ENCODE results near the gene ZSCAN20.

Gene ZSCAN20

GRCh38 chr1:33443080-33443704, 29.3 kb upstream of the ZSCAN20 start:
- DNase-seq (ENCODE audit: low read depth in 1 of 2, low spot score in 1 of 2), result no peak

- no peak for DNase-seq (ENCODE audit: low read depth in 1 of 2, low spot score in 1 of 2)
These were observed 28.7 kb upstream of the ZSCAN20 start for GRCh38 chr1:33443705-33444180.

- DNase-seq (ENCODE audit: low read depth in 1 of 2, low spot score in 1 of 2), result no peak
These were observed 27.3 kb upstream of the ZSCAN20 start for GRCh38 chr1:33445108-33445507.

DNA sequence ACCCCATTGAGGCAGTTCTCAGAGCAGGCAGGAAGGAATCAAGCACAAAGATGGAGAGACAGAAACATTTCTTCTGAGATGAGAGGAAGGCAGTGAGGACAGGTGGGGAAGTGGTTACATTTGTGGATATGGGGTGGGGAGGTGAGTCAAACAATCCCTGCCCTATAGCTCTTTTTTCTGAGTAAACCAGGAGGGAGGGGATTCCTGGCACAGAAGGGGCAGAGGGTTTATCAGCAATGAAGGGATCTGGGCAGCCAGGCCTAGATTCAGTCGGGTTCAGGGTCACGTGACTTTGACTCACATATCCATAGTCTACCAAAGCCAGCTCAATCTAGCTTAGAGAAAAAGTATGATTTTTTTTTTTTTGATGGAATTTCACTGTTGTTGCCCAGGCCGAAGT, 25.9 kb upstream of the ZSCAN20 start:
- DNase-seq (ENCODE audit: low read depth in 1 of 2, low spot score in 1 of 2), result no peak

GRCh38 chr1:33454646-33455282, 17.7 kb upstream of the ZSCAN20 start:
- no peak for DNase-seq (ENCODE audit: low read depth in 1 of 2, low spot score in 1 of 2)

DNA sequence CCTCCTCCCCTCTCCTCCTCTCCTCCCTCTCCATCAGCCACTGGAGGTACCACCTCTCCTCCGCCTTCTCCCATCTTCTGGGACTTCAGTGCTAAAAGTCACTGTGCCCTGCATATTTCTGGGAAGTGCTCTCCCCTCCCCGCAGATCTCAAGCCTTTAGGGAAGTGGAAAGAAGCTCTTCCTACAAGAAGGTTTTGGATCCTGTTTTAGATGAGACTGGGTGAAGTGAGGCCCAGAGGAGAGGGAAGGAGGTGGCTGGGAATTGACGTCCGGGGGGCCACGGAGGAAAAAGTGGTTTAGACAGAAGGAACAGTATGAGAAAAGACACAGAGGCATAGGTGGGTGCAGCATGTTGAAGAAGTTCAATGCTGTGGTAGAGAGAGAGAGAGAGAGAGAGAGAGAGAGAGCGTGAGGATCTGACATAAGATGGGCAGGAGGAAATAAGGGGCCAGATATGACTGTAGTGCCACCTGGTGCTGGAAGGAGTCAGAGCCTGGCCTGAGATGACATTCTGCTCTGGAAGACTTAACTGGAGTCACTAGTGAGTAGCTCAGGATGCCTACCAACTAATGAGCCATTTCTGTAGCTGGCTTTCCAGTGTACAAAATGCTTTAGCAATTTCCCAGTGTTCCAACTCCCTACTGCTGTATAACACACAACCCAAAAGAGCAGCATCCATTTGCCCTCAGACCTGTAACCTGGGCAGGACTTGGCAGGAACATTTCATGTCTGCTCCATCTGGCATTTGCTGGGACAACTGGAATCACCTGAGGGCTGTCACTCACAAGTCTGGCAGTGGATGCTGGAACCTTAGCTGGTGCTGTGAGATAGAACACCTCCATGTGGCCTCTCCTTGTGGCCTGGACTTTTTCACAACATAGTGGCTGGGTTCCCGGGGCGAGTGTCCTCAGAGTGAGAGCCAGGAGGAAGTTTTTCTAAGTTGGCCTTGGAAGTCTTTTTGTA, 16.6 kb upstream of the ZSCAN20 start:
- no peak for DNase-seq (ENCODE audit: low read depth in 1 of 2, low spot score in 1 of 2)

DNA sequence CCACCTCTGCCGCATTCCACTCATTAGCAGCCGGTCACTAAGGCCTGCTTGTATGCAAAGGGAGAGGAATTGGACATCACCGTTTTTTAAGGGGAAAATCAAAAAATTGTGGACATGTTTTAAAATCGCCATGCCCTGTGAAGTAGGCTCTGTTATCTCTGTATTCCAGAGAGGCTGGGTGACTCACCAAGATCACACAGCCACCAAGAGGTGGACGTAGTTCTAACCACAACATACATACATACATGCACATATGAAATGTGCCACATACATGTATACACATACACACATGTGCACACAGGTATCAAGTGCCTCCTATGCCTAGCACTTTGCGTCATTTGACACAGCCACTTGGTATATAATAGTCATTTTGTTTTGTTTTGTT, 16.0 kb upstream of the ZSCAN20 start:
- no peak for DNase-seq (ENCODE audit: low read depth in 1 of 2, low spot score in 1 of 2)

DNA sequence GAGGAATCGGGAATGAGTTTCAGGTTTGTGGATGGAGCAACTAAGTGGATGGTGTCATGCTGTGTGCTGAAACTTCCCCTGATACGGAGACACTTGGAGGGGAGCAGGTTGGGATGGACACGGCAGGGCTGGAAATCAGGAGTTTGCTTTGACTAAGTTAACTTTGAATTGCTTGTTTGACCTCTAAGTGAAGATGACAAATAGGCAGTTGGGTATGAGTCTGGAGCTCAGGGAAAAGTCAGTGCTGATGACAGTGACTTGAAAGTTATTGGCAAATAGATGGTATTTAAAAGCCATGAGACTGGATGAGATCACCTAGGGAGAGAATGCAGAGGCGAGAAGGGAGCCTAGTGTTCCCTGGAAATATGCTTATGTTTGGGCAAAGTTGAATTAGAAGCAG, 12.8 kb upstream of the ZSCAN20 start:
- no peak for DNase-seq (ENCODE audit: low read depth in 1 of 2, low spot score in 1 of 2)

DNA sequence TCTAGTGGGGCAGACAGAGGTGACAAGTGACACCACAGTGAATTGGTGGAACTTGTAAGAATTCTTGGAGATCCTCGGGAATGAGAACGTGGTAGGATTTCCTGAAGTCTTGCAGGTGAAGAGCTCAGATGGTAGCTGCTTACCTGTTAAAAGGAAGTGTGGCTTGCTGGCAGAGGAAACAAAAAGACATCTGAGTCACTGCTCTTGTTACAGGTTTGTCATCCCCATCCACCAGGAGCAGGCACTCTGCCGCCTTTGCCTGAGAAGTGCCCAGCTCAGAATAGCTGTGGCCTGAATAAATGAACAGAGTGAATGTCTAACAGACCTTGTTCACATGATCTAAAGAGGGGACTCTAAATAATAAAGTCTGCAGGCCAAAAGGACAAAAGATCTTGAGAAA, 12.3 kb upstream of the ZSCAN20 start:
- DNase-seq (ENCODE audit: low read depth in 1 of 2, low spot score in 1 of 2), result no peak

GRCh38 chr1:33460947-33461629, 11.4 kb upstream of the ZSCAN20 start:
- no peak for DNase-seq (ENCODE audit: low read depth in 1 of 2, low spot score in 1 of 2)

GRCh38 chr1:33462405-33463164, 9.9 kb upstream of the ZSCAN20 start:
- DNase-seq (ENCODE audit: low read depth in 1 of 2, low spot score in 1 of 2), result no peak

GRCh38 chr1:33464552-33464951, 7.9 kb upstream of the ZSCAN20 start:
- DNase-seq (ENCODE audit: low read depth in 1 of 2, low spot score in 1 of 2), result no peak

- DNase-seq (ENCODE audit: low read depth in 1 of 2, low spot score in 1 of 2), result no peak
These were observed 7.1 kb upstream of the ZSCAN20 start for GRCh38 chr1:33465316-33465715.

GRCh38 chr1:33466159-33466558, 6.3 kb upstream of the ZSCAN20 start:
- no peak for DNase-seq (ENCODE audit: low read depth in 1 of 2, low spot score in 1 of 2)

GRCh38 chr1:33468011-33468410, 4.4 kb upstream of the ZSCAN20 start:
- no peak for DNase-seq (ENCODE audit: low read depth in 1 of 2, low spot score in 1 of 2)

DNA sequence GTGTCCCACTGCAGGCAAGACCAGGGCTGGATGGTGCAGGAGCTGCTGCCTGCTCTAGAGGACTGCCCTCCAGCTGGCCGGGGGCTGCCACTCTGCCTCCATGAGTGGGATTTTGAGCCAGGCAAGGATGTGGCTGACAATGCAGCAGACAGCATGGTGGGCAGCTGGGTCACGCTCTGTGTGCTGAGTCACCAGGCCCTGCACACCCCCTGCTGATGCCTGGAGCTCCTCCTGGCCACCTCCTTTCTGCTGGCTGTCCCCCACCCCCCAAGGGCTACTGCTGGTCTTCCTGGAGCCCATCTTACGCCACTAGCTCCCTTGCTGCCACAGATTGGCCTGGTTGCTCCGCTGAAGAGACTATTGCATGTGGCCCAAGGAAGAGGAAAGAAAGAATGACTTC, 3.9 kb upstream of the ZSCAN20 start:
- no peak for DNase-seq (ENCODE audit: low read depth in 1 of 2, low spot score in 1 of 2)

- DNase-seq (ENCODE audit: low read depth in 1 of 2, low spot score in 1 of 2), result no peak
These were observed 3.5 kb upstream of the ZSCAN20 start for GRCh38 chr1:33468967-33469366.

DNA sequence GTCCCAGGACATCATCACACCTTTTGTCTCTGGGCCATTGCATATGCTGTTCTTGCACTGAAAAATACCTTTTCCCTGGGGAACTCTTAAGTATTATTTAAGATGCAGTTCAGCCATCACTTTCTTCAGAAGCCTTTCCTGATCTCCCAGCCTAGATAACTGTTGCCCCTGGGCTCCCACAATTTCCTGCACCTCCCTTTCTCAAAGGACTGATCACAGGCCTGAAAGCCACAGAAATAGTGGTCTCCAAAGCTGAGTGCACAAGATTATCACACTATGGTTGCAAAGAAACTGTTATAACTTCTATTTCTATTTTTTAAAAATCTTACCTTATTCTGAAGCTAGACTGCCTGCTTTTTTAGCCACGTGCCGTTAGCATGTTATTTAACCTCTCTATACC, 2.8 kb upstream of the ZSCAN20 start:
- DNase-seq (ENCODE audit: low read depth in 1 of 2, low spot score in 1 of 2), result no peak

DNA sequence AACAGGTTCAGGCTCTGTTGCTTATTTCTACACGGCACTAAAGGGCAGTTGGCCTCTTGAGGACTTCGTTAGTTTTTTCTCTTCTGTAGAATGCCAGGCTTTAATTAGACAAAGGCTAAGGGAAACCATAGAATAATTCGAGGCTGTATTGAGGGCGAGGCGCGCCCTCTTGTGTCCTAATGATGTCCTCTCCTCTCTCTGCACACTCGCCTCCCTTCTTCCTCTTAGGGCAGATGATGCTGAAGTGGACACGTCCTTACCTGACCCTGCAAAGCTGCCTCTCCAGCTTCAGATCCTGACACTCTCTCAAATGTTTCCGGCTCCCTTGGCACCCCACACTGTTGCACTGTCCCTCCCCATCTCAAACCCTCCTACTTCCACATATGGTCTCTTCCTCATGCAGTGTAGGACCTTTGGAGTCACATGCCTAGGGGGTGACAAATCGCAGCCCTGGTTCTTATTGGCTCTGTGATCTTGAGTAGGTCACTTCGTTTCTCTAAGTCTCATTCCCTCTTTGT, 1.9 kb upstream of the ZSCAN20 start:
- peak in 1 of 2 donors; percentile 29 for DNase-seq (ENCODE audit: low read depth in 1 of 2, low spot score in 1 of 2)

DNA sequence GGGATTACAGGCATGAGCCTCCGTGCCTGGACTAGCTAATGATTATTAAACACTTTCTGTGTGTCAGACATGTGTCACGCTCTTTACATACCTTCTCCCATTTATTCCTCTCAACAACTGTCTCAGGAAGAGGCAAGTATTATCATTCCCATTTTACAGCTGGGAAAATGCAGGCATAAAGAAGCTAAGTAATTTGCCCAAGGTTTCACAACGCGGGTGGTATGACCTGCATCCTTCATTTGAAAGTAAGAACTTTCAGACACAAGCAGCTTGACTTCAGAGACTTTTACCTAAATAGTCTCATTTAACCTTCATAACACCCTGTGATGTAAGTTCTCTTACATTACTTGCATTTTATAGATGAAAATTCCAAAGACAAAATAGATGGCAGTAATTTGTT, 1.0 kb upstream of the ZSCAN20 start:
- no peak for DNase-seq (ENCODE audit: low read depth in 1 of 2, low spot score in 1 of 2)

All from activated T-helper 1 cell treated with anti-CD3 and anti-CD28 coated beads, Interleukin-2, amount 50 U/mL, for 16 hours (primary cell).